ENCODE data around the gene PSD4.

GRCh38 chr2:113174376-113174750 is 592 bp downstream of the PSD4 start:
- TF ChIP-seq CTCF (IDR thresholded peaks at IDR 0.05 in 2 of 3, conservative IDR thresholded peaks at IDR 0.05 in 1 of 3; ENCODE audit: borderline replicate concordance in 1 of 3, insufficient read depth in 1 of 3, low read depth in 2 of 3, low read length in 2 of 3) (no peak), EGR1 (IDR thresholded peaks at IDR 0.05; ENCODE audit: low read depth) (no peak)

All from HCT116 (cell line).